Measurements from ENCODE around the gene PTPRN2.

Gene PTPRN2

DNA sequence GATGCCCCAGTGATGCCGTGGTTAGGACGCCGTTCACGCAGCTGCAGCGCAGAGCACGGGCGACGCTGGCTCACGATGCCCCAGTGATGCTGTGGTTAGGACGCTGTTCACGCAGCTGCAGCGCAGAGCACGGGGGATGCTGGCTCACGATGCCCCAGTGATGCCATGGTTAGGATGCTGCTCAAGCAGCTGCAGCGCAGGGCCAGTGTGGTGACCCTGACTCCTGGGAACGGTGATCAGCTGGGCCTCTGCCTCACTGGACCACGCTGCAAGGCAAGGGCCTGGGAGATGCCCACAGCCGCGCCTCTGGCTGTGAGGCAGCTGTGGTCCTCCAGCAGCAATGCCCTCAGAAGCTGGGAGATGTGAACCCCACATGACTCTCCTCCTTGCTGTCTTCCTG, 970.2 kb downstream of the PTPRN2 start:
- DNase-seq (ENCODE audit: low read depth), result no peak

DNA sequence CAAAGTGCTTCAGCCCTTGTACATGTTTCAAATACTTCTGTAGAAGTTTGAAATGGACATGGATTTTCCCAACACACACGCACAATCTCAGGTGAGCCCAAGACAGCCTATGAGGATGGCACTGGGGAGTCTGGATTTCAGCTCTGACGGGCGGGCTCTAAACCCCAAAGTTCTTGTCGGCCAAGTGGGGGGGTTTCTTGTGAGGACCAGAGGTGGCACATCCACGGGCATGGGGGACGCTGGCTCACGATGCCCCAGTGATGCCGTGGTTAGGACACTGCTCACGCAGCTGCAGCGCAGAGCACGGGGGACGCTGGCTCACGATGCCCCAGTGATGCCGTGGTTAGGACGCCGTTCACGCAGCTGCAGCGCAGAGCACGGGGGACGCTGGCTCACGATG, 970.7 kb downstream of the PTPRN2 start:
- no peak for DNase-seq (ENCODE audit: low read depth)

DNA sequence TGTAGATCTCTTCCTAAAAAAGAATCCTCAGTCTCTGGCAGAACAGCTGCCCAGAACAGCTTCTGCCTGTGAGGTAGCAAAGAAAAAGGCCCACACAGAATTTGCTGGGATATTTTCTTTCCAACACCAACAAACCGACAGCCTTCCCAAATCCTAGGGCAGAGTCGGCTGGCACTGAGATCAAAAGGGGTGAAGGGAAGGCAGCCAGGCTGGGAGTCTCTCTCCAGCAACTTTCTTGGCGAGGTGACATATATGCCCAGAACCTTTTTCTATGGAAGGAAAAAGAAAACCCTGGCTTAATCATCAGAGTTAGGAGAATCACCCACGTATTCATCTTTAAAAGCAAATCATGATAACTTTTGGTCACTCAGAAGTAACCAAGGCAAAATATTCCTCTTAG, 971.2 kb downstream of the PTPRN2 start:
- no peak for DNase-seq (ENCODE audit: low read depth)

DNA sequence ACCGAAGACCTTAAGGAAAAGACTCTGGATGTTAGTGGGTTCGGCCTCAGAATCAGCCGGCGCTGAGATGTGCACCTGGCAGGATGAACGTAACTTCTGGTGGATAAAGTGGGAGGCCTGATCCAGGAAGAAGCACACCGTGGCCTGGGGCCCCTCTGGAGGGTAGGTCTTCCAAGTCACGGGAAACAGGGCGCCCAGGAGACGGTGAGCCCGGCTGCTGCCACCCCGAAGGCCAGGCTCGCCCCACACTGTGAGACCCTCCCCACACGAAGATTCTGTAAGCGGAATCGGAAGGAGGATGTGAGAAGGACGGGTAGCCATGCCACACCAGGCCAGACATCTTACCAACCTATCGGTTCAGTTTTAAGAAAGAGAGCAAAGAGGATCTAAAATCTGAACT, 971.8 kb downstream of the PTPRN2 start:
- no peak for DNase-seq (ENCODE audit: low read depth)

DNA sequence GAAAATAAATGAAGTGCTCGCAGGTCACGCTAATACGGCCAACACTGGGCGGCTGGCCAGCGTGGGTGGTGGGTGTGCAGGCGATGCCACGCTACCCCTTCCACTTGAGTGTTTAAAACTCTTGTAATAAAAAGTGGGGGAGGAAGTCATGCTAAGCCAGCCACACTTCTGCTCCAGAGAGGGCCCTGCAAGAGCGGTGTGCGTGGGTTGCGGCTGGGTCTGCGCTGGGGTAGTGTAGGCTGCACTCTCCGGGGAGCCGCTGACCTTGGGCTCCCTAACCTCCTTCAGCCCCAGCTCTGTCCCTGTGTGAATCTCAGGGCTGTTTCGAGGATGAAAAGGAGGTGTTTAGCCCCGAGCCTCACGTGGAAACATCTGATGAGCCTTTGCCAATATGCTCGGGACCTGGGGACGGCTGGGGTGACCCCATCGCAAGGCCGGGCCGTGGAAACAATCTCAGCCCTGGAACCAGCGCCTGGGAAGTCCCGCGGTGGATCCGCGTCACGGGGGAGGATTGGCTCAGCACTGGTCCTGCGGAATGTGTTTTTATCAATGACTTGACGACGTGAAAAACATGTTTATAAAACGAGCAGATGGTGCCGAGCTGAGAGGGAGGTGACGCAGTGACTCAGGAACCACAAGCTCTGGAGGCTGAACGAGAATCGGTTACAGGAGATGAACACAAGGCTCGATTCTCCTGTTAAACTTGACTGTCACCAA, 972.4 kb downstream of the PTPRN2 start:
- no peak for DNase-seq (ENCODE audit: low read depth)

DNA sequence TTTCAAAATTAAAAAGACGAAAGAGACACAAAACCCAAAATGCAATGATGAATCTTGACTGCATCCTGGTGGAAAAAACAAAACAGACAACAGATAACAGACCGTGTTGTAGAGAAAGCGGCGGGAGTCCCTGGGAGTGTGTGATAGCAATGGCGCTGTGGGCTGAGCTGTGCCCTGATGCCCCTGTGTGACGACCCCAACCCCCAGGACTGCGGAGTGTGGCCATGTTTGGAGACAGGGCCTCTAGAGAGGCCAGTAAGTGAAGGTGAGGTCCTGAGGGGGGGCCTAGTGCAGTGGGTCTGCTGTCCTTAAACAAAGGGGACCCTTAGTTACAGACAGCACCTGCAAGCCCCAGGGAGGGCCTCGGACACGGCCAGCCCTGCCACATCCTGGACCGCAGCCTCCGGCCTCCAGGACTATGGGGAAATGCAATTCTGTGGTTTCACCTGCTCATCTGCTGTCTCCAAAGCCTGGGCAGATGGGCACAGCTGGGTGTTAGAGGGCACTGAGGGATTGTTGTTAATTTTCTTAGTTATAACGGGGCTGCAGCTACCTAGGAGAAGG, 973.1 kb downstream of the PTPRN2 start:
- DNase-seq (ENCODE audit: low read depth), result no peak

DNA sequence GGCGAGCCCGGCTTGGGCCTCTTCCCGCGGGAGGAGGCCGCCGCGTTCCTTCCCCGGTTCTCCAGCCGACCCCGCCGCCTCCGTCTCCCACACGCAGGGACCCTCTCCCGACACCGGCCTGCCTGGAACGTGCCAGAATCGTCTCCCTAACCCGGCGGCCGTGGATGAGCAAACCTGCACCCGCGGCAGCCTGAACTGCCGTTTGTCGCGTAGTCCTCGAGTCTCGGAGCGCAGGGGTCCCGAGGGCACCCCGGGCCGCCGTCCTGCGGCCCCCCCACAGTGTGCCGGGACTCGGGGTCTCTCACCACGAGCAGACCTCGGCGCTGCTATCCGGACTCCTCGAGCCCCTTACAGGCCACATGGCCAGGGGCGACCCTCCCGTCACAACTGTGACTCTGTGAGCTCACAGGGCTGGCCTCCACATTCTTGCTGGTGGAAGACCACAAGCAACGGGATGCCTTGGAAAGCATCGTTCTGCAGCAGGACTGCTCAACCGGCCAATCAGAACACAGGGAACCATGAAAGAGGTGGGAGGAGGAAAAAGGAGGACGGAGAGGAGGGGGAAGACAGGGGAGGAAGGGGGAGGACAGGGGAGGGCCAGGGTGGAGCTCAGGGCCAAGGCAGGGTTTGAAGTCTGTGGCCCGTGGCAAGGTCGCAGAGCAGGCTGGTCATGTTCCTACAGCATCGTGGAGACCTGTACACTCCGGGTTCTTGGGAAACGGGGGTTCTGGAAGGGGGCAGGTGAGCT, 973.9 kb downstream of the PTPRN2 start:
- no peak for DNase-seq (ENCODE audit: low read depth)

DNA sequence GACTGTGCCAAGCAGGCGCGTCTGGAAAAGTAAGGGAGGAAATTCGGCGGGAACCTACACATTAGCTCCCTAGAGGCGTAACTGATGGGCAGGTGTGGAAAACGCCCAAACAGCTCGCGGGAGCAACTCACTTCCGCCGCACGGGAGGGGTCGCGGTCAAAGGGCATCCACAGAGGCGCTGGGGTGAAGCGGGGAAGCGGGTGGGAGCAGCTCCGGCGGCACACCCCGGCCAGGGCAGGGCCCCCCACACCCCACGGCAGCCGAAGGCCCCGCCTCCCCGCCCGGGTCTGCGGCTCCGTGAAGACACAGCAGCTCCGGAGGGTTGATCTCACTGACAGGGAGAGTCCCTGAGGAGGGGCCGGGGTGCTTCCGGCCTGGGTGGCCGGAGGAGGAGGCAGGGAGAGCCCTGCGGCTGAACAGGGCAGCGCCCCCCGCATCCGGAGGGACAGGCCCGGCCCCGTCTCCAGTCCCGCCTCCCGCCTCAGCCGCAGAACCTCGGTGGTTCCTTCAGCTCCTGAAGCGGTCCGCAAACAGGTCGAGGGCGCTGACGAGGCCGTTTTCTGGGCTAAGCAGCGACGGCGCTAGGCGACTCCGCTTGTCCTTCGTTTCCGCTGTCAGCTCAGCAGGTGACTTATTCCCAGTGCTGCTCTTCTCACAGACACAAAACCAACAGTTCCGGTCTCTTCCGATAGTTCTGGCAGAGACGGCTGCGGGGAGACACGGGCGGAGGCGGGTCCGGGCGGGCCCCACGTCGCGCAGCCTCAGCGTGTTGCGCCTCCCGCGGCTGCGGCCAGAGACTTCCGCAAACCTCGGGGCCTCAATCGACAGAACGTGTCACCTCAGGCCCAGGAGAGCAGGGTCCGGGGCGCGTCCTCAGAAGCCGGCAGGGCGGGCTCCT, 974.7 kb downstream of the PTPRN2 start:
- DNase-seq (ENCODE audit: low read depth), result peak; percentile 35

DNA sequence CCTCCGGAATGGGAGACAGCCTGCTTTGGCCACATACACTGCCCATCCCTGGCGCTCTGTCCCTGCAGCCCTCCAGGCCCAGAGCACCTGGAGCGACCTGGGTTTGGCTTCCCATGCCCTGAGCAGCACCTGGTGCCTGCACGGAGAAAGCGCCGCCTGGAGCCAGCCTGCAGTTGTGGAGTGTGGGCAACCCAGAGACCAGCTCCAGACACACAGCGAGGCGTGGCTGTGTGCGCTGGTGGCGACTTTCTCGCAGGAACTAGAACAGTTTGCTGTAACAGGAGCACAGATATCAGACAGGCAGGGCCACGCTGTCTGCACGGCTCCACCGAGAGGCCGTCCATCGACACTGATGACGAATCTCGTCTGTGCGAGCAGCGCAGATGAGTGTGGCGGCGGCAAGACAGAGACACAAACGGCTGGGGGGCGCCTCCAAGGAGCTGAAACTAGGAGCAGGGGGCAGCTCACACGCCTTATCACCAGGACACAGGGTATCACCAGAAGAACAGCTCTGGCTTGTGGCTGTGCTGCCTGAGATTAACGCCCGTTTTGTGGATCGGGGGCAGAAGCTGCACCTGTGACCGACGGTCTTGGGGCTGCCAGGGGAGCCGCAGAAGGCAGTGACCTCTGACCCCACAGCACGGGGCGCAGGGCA, 975.5 kb downstream of the PTPRN2 start:
- DNase-seq (ENCODE audit: low read depth), result no peak

DNA sequence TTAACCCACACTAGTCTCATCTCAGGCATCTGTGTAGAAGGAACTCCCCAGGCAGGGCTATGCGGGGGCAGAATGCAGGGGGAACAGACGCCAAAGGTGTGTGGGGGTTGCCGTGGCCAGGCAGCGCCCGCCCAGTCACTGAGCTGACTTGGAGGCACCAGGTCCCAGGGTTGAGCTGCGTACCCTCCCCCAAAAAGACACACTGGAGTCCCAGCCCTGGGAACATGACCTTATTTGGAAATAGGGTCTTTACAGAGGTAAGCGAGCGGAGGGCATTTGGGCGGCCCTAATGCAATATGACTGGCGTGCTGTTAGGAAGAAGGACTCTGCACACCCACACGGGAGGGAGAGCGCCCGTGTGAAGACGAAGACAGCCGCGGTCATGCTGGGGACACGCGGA, 976.3 kb downstream of the PTPRN2 start:
- no peak for DNase-seq (ENCODE audit: low read depth)

DNA sequence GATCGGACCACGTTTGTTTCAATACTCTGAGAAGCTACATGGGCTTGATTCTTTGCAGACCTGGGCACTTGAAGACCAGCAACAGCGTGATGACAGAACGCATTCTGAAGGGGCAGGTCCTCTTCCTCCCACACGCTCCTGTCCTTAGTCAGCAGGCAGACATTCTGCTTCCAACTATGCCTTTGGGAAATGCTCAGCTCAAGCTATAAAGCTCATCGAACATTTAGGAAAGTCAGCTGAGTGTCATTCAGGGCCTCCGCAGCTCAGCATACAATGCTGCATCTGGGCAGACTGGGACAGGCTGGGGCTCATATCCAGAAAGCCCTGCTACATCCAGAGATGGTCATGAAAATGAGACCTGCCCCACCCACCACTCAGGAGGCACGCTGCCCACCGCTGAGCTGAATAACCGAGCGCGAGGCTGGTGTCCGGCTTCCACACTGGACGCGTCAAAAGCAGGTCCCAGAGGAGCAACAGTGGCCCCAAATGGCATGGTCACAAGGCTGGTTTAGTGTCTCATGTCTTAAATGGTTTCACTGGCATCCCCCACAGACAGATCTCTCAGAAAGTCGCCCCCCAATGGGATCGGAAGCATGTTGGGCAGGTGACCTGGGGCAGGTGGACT, 976.8 kb downstream of the PTPRN2 start:
- no peak for DNase-seq (ENCODE audit: low read depth)

DNA sequence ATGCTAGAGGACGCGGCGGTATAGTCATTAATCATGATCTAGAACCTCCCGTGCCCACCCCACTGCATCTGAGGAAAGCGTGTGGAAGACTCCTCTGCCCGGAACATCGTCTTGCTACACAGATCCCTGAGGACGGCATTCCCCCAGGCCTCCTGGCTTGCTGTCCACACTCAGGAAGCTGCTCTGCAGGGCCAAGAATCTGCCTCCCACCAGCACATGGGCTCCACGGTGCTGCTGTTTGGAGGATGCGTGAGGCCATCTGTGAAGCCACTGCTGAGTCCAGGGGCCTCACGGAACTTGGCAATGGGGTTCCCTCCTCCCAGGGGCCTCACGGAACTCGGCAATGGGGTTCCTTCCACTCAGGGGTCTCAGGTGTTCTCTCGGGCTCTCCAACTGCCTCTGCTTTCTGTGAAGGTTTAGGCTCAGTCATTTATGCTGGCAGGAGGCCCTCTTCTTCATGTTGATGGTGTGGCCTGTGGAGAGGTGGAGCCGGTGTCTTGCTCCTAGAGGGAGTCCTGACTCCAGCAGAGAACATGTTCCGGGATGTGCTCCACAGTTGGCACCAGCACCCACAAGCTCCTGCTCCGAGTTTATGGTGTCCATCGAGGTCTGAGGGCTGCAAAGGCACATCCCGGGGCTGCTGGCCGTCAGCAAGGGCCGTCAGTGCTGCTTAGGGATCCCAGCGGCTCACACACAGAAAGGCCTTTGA, 977.5 kb downstream of the PTPRN2 start:
- no peak for DNase-seq (ENCODE audit: low read depth)

DNA sequence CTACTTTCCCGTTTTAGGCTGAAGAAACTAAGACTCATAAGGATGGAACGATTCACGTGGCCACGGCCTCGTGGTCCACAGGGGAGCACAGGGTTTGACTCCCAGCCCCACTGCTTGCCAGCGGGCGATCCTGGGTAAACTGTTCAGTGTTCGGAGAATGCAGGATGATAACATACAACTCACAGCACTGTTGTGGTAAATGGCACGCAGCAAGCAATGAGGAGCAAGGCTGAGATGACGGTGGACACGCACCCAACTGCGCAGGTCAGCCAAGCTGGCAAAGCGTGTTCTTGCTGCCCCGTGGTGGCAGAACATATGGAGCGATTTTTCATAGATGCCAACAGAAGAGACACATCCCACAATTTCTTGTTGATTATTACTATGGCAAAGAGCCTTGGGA, 978.1 kb downstream of the PTPRN2 start:
- no peak for DNase-seq (ENCODE audit: low read depth)

DNA sequence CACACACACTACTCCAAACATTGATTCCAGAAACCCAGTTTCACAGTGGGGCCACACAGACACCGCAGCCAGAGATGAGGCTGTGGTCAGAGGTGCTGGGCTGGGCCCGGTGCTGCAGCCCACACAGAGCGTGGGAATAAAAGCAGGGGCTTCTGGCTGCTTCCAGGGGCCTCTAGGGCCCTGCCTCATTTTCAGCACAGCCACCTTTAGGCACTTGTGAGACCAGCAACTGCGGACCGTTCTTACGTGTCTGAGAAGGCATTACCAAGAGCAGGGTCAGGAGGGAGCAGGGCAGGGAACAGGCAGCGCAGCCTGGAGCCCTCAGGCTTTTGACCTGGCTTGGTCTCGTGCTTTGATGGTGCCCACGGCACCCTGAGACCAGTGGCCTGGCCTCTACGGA, 980.4 kb downstream of the PTPRN2 start:
- no peak for DNase-seq (ENCODE audit: low read depth)

DNA sequence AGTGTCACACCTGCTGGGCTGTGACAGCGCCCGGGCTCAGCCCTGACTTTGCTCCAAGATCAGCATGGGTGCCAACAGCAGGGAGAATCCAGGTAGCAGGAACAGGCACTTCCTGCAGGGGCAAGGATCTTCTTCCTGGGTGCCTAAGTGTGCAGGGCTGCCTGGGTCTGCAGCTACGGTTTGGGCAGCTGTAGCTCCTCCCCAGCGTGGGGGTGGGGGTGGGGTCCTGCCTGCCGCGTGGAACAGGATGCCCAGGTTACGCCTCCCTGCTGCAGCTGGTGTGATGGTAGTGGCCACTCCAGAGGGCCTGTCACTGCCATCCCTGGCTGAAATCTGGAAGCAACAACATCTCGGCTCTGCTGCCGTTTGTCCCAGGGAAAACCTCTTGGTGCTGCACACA, 981.5 kb downstream of the PTPRN2 start:
- no peak for DNase-seq (ENCODE audit: low read depth)

DNA sequence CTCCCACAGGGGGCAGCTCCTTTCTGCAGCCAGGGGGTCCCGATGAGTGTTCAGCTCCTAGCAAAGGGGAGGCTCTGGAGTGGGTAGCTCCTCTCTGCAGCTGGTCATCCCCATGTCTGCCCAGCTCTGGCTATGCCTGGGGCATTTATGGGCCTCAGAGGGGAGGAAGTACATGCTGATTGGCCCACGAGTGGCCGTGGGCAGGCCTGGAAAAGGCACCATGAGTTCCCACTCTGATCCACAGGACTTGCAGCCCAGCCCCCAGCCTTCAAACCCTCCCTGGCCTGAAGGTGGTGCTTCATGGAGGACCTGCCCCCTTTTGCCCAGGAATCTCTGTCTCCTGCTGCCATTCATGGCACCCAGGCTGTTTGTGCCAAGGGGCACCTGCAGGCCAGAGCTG, 982.0 kb downstream of the PTPRN2 start:
- no peak for DNase-seq (ENCODE audit: low read depth)

DNA sequence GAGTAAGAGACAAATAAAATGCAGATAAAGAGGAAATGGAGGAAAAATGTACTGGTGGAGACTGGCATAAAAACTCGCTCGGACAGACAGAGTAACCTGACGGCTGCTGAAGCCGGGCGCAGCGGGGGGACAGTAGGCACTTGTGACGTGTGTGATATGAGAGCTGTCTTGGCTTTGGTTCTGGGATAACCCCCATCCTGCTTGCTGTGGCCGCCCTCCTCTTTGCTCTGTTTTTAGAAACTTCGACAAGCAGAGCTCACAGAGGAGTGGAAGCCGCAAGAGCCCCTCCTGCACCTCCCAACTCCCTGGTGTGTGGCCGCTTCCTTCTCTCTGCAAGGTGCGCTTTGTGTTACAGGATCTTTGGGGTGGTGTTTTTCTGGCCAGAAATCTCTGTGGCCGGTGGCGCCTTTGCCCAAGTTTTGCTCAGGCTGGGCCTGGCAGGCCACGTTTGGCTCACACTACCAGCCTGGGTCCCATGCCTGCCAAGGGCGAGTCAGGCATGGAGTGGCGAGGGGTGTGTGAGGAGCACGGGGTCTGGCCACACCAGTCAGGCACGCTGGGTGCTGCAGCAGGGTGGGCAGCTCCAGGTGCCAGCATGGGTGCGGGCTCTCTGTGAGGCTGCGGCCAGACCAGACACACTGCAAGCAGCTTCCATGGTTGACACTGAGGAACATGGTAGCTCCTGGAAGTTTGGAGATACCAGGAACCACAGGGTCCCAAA, 982.8 kb downstream of the PTPRN2 start:
- no peak for DNase-seq (ENCODE audit: low read depth)

DNA sequence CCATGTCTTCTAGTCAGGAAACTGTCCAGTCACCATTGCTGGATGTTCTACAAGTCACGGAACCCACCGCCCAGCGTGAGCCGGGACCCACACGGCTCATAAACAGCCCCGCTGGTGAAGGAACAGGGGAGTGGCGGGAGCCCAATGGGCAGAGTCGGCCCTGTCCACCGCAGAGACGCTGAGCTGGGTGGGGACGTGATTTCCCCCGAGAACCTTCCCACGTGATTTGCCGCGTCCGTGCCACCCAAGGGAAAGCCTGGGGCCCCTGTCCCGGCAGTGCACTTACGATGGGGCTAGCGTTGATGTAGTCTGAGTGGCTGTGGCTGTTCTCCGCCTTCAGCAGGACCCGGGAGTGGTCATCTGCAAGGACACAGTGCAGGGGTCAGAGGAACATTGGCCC, 983.9 kb downstream of the PTPRN2 start:
- DNase-seq (ENCODE audit: low read depth), result no peak

DNA sequence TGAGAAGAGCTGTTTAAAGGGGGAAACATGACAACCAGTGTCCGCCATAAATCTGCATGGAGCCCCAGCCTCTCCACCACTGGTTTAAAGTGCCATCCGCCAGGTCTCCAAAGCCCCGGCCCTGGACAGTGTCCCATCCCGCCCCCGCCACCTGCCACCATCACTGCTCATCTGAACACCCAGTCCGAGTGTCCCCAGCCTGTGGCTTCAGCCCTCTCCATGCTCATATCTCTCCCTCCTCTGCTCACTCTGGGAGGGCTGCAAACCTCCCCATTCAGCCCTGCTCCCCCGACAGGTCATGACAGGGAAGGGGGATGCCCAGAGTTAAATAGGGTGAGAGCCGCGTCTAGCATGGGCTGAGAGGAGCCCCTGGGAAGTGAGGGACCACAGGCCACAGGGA, 984.6 kb downstream of the PTPRN2 start:
- DNase-seq (ENCODE audit: low read depth), result no peak

DNA sequence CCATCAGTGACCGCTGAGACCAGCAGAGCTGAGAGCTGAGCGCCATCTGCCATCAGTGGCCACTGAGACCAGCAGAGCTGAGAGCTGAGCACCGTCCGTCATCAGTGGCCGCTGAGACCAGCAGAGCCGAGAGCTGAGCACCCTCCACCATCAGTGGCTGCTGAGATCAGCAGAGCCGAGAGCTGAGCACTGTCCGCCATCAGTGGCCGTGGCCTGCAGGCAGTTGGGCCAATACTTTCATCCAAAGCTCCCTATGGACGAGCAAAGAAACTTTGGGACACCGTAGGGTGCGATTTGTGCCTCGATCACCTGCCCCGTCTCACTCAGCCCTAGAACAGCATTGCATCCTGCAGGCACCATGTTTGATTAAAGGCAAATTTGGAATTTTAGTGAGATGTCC, 985.0 kb downstream of the PTPRN2 start:
- DNase-seq (ENCODE audit: low read depth), result no peak

Measured in stimulated activated CD4-positive, alpha-beta T cell treated with anti-CD3 and anti-CD28 coated beads, Interleukin-2, amount 100 ng/mL, for 4 hours (primary cell).